HG02840 (cell line): ENCODE measurements around the gene CGB3.

Experiments used
- ATAC-seq: cut with Tn5 transposase; IDR thresholded peaks from one replicate; pipeline ENCODE4 v1.9.1; 2021; ENCODE audit warnings: mild to moderate bottlenecking, moderate library complexity, moderate number of reproducible peaks; ENCODE audit not compliant: unreplicated experiment, low FRiP score

The CGB3 gene

DNA sequence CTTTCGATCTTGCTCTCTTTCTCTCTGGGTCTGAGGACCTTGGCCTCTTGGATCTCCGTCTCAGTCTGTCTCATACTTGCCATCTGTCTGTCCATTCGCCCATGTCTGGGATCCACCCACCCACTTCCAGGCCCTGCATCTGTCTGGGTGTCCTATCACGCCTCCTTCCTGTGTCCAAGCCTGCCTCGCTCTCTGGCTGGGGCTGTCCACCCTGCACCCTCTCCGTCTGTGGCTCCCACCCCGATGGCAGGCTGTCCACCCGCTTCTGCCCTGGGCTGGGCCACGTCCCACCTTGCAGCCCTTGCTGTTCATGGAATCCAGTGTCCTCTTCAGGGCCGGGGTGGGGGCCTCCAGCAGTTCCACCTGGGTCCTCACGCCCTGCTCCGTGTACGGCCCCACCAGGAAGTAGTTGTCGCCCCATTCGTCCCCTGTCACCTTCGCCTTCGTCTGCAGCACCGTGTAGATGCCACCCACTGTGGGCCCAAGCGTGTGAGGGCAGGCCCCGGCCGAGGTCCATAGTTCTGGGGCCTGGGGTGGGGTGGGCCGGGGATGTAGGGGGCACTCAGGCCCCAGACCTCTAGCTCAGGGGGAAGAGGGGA lies 33.0 kb downstream of the CGB3 start:
- ATAC-seq = no peak

DNA sequence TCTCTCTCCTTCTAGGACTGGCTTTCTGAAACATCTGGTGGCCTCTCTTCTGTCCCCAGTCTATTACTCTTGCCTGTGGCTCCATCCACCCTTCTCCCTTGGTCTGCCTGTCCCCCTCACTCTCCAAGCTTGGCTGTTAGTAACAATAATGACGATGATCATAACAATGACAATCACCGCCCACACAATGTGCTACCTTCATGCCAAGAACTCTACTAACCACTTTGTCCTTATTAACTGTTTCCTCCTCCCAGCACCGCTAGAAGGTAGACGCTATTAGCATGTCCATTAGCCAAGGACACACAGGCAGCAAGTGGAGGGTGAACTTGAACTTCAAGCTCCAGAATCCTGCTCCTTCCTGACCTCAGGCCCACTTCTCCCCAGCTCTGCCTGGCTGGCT lies 33.7 kb downstream of the CGB3 start:
- no peak for ATAC-seq

DNA sequence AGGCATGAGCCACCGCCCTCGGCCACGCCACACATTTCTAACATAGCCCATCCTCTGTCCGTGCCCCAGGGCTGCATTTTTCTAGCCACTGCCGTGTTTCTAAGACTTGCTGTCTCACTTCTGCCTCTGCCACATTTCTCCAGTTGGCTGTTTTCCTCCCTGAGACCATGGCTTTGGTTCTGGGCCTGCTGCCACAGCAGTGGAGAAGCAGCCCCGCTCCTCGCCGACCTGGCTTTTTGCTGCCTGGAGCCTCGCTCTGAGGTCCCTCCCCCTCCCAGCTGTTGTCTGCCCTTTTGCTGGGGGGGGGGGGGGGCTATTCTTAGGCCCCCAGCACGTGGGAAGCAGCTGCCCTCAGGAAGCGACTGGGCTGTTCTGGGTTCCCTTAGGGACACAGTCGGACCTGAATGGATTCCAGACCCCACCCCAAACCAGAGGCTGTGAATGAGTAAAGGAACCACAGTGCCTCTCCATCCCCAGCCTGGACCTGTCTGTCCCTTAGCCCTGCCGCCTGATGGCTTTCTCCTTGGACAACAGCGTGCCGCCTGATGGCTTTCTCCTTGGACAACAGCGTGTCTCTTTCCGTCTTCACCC lies 34.3 kb downstream of the CGB3 start:
- no peak for ATAC-seq

DNA sequence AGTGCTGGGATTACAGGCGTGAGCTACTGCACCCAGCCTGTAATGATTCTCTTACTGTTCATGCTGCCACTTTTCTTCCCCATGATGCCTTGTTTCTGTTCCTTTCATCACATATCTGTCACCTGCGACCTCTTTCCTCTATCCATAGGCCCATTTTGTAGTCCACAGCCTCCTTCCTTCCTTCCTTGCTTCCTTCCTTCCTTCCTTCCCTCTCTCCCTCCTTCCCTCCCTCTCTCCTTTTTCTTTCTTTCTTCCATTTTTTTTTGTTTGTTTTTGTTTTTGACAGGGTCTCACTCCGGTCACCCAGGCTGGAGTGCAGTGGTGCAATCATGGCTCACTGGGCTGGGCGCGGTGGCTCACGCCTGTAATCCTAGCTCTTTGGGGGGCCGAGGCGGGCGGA lies 35.3 kb downstream of the CGB3 start:
- ATAC-seq = no peak

DNA sequence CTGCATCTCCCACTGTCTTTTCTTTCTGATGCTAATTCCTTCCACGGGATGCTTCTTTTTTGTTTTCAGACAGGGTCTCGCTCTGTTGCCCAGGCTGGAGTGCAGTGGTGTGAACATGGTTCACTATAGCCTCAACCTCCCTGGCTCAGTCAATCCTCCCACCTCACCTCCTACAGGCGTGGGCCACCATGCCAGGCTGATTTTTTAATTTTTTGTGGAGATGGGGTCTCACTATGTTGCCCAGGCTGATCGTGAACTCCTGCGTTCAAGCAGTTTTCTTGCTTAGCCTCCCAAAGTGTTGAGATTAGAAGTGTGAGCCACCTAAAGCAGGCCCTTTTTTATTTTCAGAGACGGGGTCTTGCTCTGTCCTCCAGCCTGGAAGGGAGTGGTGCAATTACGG lies 35.8 kb downstream of the CGB3 start:
- no peak for ATAC-seq

DNA sequence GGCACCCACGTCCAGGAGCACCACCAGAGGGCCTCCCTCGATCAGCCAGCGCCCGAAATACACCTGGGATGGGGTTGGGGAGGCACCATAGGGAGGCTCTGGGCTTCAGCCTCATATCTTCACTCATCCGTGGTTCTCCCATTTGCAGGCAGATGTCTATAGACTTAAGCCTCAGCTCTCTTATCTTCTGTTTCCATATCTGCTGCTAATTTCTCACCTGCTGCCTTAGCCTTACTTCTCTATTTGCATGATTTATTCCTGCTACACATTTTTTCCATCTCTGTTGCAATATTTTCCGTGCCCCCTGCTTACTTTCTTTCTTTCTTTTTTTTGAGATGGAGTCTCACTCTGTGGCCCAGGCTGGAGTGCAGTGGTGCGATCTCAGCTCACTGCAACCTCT lies 36.8 kb downstream of the CGB3 start:
- no peak for ATAC-seq

DNA sequence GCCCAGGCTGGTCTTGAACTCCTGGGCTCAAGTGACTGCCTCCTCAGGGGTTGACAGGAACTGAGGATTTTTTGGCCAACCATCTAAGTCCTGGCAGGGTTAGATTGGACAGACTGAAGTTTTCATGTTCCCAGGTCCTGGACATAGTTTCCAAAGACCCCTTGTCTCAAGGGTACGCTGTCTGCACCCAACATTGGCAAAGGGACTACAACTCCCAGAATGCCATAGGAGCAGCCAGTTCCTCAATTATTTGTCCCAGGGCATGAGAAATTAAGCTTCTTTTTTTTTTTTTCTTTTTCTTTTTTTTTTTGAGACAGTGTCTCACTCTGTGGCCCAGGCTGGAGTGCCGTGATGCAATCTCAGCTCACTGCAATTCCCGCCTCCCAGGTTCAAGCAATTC lies 37.9 kb downstream of the CGB3 start:
- no peak for ATAC-seq

DNA sequence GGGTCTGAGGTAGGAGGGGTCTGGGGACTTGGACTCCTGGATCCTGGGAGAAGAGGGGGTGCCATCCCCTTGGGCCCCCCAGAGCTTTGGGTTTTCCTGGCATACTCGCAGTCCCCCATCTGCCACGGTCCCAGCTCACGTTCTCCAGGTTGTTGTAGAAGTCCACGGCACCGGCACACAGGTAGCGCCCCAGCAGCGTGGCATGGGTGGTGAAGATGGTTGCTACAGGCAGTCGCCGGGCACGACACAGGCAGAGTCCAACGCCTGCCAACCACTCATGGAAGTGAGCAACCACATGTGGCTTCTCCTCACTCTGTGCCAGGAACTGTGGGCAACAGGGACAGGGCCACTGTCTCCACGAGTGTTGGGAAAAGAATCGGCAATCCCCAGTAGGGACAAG lies 38.4 kb downstream of the CGB3 start:
- no peak for ATAC-seq

DNA sequence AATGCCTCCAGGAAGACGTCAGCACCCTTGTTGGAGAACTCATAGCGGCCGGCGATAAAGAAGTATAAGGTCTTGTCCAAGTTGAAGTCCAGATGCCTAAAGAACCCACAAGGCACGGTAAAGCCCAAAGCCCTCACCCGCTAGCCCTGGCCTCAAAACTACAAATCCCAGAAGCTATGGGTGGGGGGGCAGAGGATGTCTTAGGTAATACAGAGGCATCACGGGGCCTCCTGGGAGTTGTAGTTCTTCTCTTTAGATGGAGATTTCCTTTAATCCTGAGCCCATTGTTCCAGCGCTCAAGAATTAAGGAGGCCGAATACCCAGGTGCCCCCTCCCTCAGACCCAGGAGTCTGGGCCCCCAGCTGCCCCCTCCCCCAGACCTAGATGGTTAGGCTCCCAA lies 41.9 kb downstream of the CGB3 start:
- no peak for ATAC-seq

DNA sequence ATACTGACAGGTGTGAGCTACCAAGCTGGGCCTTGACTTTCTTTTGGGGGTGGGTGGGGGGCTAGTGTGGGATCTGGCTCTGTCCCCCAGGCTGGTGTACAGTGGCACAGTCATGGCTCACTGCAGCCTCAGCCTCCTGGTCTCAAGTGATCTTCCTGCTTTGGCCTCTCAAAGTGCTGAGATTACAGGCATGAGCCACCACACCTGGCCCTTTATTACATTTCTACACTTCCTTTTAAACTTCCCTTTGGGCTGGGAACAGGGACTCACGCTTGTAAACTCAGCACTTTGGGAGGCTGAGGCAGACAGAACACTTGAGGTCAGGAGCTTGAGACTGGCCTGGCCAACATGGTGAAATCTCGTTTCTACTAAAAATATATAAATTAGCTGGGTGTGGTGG lies 47.1 kb downstream of the CGB3 start:
- no peak for ATAC-seq

DNA sequence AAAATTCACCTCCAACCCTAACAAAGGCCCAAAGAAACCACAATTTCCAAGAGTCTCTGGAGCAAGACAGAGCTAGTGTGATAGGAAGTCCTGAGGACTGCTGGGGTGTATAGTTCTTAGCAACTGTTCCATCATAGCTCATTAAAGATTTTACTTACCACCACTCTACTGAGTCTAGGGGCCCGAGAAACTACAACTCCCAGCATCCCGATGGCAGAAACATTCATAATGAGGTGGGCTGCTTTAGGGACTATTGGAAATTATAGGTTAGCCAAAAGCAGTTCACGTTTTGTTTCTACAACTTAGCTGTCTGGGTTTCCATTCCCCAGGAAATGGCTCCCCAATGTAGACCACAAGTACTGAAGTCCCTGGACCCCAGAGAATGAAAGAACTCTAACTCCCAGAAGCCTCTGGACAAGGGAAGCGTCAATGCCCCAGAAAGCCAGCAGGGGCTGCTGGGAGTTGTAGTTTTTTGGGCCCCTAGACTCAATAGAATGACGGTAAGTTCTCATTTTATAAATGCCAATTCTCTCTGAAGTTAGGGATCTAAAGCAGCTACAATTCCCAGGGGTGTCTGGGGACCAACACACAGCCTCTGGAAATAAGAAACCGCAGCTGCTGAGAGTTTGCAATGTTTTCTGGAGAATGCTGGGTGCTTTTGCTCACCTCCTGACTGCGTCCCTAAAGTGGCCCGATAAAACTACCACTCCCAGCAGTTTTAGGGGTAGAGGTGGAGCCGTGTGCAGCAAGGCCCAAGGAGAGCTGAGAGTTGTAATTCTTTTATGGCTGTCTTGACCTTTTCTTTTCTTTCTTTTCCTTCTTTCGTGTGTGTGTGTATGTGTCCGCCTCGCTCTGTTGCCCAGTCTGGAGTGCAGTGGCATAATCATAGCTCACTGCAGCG lies 47.9 kb downstream of the CGB3 start:
- no peak for ATAC-seq
